Caco-2 (cell line): ENCODE measurements around the gene FGFRL1. TPM values are rescaled to one million over a fixed set of nuclear protein-coding genes. Genes with fewer than 3 reads are reported as not detected.

Experiments
- BruUV-seq: library from RNA; stranded (reverse); fragments of 400-500 nt; replicated peaks from 2 replicates; lab custom pipeline; 2021; lab: Mats Ljungman, UMichigan
- CTCF ChIA-PET: fragments of 300-600 bp; sonication (Branson Sonifier 250); formaldehyde crosslinking; loops from one replicate; lab custom pipeline; 2022; ENCODE audit warnings: antibody characterized with exemption; lab: Charles Lee
- POLR2A ChIA-PET: fragments of 300-600 bp; sonication (Branson Sonifier 250); formaldehyde crosslinking; loops from one replicate; lab custom pipeline; 2022; ENCODE audit warnings: antibody characterized with exemption; lab: Charles Lee
- DNase-seq, 2 experiments: peaks; one replicate each; pipeline versions ENCODE4 v3.0.0 to v3.0.0-alpha.2; 2020 to 2022
- H3K27me3 ChIP-seq: replicated peaks from 2 replicates; pipeline ENCODE4 v1.6.0; 2011; ENCODE audit warnings: low read length; ENCODE audit not compliant: control insufficient read depth, insufficient read depth
- H3K36me3 ChIP-seq: 2 replicates; pipeline ENCODE4 v1.5.1; 2011; ENCODE audit warnings: low read length; ENCODE audit not compliant: control insufficient read depth, insufficient read depth
- H3K4me1 ChIP-seq: fragments of 250-450 bp; sonication (Bioruptor Pico); 2 replicates; pipeline ENCODE4 v1.5.1; 2020; ENCODE audit warnings: mild to moderate bottlenecking
- H3K4me3 ChIP-seq: 2 replicates; pipeline ENCODE4 v1.5.1; 2011; ENCODE audit warnings: low read depth, mild to moderate bottlenecking, control low read depth, low read length
- H3K9me3 ChIP-seq: fragments of 250-450 bp; sonication (Bioruptor Pico); 2 replicates; pipeline ENCODE4 v1.5.1; 2020; ENCODE audit warnings: mild to moderate bottlenecking, moderate library complexity
- H3K27ac Mint-ChIP-seq: one replicate; pipeline ENCODE4 v1.8.0; 2022; ENCODE audit warnings: mixed read lengths; ENCODE audit not compliant: unreplicated experiment
- H3K27me3 Mint-ChIP-seq: one replicate; pipeline ENCODE4 v1.8.0; 2022; ENCODE audit warnings: mixed read lengths; ENCODE audit not compliant: insufficient read depth, unreplicated experiment
- H3K36me3 Mint-ChIP-seq: one replicate; pipeline ENCODE4 v1.8.0; 2022; ENCODE audit warnings: mild to moderate bottlenecking, mixed read lengths; ENCODE audit not compliant: insufficient read depth, unreplicated experiment
- H3K4me1 Mint-ChIP-seq: one replicate; pipeline ENCODE4 v1.8.0; 2022; ENCODE audit warnings: low read depth, mixed read lengths; ENCODE audit not compliant: unreplicated experiment
- H3K4me3 Mint-ChIP-seq: one replicate; pipeline ENCODE4 v1.8.0; 2022; ENCODE audit warnings: mild to moderate bottlenecking, moderate library complexity, mixed read lengths; ENCODE audit not compliant: unreplicated experiment
- H3K9me3 Mint-ChIP-seq: one replicate; pipeline ENCODE4 v1.8.0; 2022; ENCODE audit warnings: mixed read lengths; ENCODE audit not compliant: unreplicated experiment
- CTCF ChIP-seq, 2 experiments: fragments of 200-600 bp in 1 of 2; IDR thresholded peaks; 1 replicate in 1 of 2; 2 replicates in 1 of 2; pipeline versions ENCODE4 v1.5.1 to v1.8.0; 2011 to 2022; ENCODE audit warnings: antibody characterized with exemption in 1 of 2, control low read depth in 1 of 2, inconsistent platforms in 1 of 2, low read depth in 1 of 2, low read length in 1 of 2, mild to moderate bottlenecking in 1 of 2, moderate library complexity in 1 of 2; ENCODE audit not compliant: insufficient read depth in 1 of 2, severe bottlenecking in 1 of 2, unreplicated experiment in 1 of 2
- intact Hi-C: fragments of 100-400 bp; cut with micrococcal nuclease; formaldehyde crosslinking; loops from one replicate; pipeline ENCODE4 v1.10.0; 2022; ENCODE audit not compliant: unreplicated experiment
- total RNA-seq: library from RNA; stranded (reverse); gene quantifications from 2 replicates; pipeline ENCODE4 v1.2.3, GENCODE V29; 2022

Gene FGFRL1
- total RNA-seq, 1 experiment from 2014 or later, result 26.0 TPM

GRCh38 chr4:1062419-1062818, 51.0 kb downstream of the FGFRL1 start:
- peaks cover 20% of the 10 kb centered on the region for H3K27me3 Mint-ChIP-seq
- ChIA-PET POLR2A (no interaction called here), CTCF (no interaction called here)
- no TSS peak for BruUV-seq
- Histone ChIP-seq H3K36me3 (no peaks in the 10 kb centered on the region), H3K4me3 (no peak overlapping the region), H3K9me3 (no peaks in the 10 kb centered on the region), H3K4me1 (no peaks in the 10 kb centered on the region), H3K27me3 (no peaks in the 10 kb centered on the region)
- no peak for TF ChIP-seq CTCF (IDR thresholded peaks at IDR 0.05; ENCODE audit: insufficient read depth in 1 of 2, low read depth in 1 of 2, low read length in 1 of 2, severe bottlenecking in 1 of 2, unreplicated experiment in 1 of 2)
- no peak for DNase-seq
- H3K4me3 Mint-ChIP-seq, result no peak overlapping the region
- H3K4me1 Mint-ChIP-seq, result no peaks in the 10 kb centered on the region
- no peak overlapping the region for H3K27ac Mint-ChIP-seq
- no peaks in the 10 kb centered on the region for H3K9me3 Mint-ChIP-seq
- intact Hi-C loops, result no loop called here
- H3K36me3 Mint-ChIP-seq, result no peaks in the 10 kb centered on the region

DNA sequence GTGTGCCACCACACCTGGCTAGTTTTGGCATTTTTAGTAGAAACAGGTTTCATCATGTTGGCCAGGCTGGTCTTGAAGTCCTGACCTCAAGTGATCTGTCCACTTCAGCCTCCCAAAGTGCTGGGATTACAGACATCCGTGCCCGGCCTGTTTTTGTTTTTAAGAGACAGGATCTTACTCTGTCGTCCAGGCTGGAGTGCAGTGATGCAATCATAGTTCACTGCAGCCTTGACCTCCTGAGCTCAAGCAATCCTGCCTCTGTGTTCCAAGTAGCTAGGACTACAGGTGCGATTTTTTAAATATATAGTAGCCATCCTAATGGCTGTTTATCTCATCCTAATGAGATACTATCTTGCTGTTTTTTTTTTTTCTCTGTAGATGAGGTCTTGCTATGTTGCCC, 54.3 kb downstream of the FGFRL1 start:
- no peaks in the 10 kb centered on the region for H3K36me3 ChIP-seq
- Mint-ChIP-seq H3K4me1 (no peaks in the 10 kb centered on the region), H3K27me3 (peaks cover 20% of the 10 kb centered on the region), H3K27ac (no peak overlapping the region), H3K4me3 (no peak overlapping the region), H3K9me3 (no peaks in the 10 kb centered on the region), H3K36me3 (no peaks in the 10 kb centered on the region)
- DNase-seq, result no peak
- TF ChIP-seq CTCF (IDR thresholded peaks at IDR 0.05; ENCODE audit: insufficient read depth in 1 of 2, low read depth in 1 of 2, low read length in 1 of 2, severe bottlenecking in 1 of 2, unreplicated experiment in 1 of 2), result no peak
- no peaks in the 10 kb centered on the region for H3K9me3 ChIP-seq
- H3K4me3 ChIP-seq, result no peak overlapping the region
- intact Hi-C loops, result no loop called here
- ChIA-PET CTCF (no interaction called here), POLR2A (no interaction called here)
- H3K4me1 ChIP-seq, result no peaks in the 10 kb centered on the region
- H3K27me3 ChIP-seq, result no peaks in the 10 kb centered on the region
- no TSS peak for BruUV-seq

DNA sequence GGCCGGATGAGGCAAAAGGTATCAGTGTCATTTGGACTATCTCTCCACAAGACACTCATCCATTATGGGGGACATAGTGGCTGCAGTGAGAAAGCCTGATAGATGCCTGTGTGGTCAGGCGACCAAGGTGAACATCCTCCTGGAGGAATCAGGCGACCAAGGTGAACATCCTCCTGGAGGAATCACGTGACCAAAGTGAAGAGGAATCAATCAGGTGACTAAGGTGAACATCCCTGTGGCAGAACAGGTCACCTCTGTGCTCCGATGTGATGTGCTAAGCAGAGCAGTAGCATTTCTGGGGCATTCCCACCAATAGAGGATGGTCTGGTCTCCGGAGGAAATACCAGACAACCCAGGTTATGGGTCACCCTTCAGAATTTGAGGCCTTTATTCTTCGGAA, 58.0 kb downstream of the FGFRL1 start:
- CTCF ChIA-PET, result no interaction called here
- Histone ChIP-seq H3K4me1 (no peaks in the 10 kb centered on the region), H3K27me3 (no peaks in the 10 kb centered on the region), H3K4me3 (no peak overlapping the region), H3K9me3 (no peaks in the 10 kb centered on the region), H3K36me3 (no peaks in the 10 kb centered on the region)
- Mint-ChIP-seq H3K27ac (no peak overlapping the region), H3K36me3 (no peaks in the 10 kb centered on the region), H3K27me3 (peaks cover 15% of the 10 kb centered on the region), H3K9me3 (no peaks in the 10 kb centered on the region), H3K4me1 (no peaks in the 10 kb centered on the region), H3K4me3 (no peak overlapping the region)
- POLR2A ChIA-PET, result no interaction called here
- no TSS peak for BruUV-seq
- no peak for DNase-seq
- intact Hi-C loops, result no loop called here
- no peak for TF ChIP-seq CTCF (IDR thresholded peaks at IDR 0.05; ENCODE audit: insufficient read depth in 1 of 2, low read depth in 1 of 2, low read length in 1 of 2, severe bottlenecking in 1 of 2, unreplicated experiment in 1 of 2)
